NCI-H2196 treated with DMSO at 0.1 percent for 48 hours (cell line): Measurements from ENCODE around the gene PRKACA.

Experiments
- DNase-seq: peaks from one replicate; lab custom pipeline; 2025; ENCODE audit not compliant: unreplicated experiment; lab: John Stamatoyannopoulos, UW

The PRKACA gene

DNA sequence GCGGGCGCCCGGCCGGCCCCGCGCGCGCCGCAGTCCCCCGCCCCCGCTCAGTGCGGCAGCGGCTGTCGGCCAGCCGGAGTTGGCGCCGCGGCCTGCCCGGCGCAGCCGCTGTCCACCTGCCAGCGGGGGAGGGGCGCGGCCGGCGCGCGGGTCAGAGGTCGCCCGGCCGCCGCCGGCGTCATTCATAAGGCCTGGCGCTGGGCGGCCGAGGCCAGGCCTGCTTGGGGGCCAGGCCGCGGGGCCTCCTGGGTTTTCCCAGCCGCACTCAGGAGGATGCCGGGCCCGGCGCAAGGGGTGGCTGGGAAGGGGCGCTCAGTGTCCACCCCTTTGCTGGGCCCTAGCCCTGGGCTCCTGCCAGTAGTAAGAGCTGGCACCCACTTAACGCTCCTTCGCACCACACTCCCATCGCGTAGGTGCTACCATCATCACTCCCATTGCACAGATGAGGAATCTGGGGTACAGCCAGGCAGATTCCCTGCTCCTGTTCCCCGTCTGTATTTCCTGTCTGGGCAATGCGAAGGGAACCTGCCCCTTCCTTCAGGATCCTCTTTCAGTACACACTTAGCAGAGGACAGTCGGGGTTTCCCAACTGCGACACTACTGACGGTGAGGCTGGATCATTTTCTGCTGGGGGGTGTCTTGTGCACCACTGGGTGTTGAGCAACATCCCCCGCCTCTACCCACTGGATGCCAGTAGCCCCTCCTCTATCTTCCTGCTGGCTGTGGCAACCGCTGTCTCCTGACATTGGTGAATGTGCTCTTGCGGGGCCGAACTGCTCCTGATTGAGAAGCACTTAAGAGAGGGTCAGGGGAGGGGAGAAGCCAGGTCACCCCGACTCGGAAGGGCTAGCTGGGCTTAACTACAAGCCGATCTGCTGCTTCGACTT, 846 bp upstream of the PRKACA start:
- peak; percentile 80 for DNase-seq

DNA sequence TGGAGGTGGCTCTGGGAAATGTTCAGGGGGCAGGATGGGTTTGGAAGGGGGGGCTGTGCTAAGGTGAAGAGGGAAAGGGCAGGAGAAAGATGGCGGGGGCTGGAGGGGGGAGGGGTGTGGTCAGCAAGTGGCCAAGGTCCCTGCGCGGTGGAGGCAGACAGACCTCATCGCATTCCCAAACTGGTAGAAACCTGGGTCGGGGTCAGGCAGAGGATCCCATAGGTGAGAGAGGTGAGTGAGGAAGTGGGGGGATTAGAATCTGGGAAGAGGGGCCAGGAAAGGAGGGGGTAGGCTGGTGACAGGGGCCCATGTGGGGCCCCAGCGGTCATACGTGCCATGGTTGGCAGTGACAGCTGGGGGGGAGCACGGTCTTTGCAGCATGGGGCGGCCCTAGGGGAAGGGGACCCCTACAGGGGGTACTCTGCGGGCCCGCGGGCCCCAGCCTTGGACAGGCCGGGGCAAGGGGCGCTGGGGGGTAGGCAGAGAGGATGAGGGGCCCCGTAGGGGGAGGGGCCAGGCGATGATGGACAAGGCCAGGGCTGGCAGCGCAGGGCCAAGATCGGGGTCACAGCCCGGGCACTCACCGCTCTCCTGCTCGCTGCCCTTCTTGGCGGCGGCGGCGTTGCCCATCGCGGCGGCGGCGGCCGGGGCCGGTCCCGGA, 514 bp downstream of the PRKACA start:
- DNase-seq = no peak

DNA sequence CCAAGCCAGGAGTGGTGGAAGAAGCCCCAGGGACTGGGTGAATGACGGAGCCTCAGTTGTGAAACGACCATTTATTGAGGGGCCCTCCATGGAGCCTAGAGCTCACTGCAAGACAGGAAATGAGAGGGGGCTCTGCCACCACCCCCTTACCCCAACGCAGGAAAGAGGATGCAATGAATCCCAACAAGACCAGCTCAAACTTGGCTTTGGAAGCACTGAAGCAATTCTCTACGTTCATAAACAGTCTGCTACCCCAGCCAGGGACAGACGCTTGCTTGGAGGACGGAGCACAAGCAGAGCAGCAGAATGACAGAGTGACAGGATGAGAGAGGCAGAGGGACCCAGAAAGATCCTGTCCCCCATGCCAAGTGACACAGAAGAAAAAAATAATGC, 1.0 kb downstream of the PRKACA start:
- DNase-seq = no peak

DNA sequence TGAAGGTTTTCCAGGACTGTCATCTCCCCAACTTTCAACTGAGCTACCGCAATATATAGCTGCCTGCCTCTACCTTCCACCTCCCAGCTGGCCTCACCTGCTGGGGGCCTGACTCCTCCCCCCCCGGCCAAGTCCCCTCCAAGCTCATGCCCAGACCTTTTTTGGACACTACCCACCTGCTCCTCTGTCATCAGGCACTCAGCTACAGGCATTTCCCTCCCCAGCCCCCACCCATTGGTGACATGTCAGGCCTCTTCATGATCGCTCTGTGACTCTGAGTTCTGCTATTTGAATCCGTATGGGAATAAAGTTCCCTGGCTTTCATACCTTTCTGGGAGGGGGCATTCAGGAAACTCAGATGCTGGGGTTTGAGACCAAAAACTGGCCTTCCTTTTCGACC, 1.8 kb downstream of the PRKACA start:
- DNase-seq = no peak

DNA sequence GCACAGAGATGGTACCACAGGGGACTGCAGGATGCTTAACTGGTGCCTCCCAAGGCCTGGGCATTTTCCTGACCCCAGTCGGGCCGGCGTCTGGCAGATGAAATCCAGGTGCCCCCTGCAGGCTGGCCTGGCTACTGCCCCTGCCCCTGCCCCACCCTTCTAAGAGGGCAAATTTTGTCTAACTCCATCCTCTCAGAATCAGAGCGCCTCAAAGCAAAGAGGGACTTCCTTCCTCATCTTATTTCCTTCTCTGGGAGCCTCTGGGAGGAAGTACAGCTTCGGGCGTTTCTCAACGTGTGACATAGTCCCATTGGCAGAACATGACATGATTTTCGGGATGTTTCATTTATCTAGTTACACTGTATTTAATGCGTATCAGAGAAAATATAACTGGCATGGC, 2.7 kb downstream of the PRKACA start:
- no peak for DNase-seq

DNA sequence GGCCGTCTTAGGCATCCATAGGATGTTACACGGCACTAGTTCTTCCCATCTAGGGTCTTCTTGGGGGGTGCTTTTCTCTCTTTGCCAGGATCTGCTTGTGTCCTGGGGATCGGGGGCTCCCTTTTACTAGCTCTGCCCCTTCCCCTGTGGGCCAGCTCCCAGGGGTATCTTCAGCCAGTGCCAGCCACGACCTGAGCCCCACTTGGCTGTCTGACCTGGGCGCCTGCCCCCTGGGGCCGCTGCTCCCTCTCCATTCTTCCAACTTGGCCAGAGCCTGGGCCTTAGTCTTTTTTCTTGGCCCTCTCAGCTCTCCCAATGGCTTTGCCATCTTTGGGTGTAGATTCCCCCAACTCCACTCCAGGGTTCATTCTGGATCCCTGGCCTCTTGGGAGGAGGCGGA, 3.1 kb downstream of the PRKACA start:
- DNase-seq = no peak

DNA sequence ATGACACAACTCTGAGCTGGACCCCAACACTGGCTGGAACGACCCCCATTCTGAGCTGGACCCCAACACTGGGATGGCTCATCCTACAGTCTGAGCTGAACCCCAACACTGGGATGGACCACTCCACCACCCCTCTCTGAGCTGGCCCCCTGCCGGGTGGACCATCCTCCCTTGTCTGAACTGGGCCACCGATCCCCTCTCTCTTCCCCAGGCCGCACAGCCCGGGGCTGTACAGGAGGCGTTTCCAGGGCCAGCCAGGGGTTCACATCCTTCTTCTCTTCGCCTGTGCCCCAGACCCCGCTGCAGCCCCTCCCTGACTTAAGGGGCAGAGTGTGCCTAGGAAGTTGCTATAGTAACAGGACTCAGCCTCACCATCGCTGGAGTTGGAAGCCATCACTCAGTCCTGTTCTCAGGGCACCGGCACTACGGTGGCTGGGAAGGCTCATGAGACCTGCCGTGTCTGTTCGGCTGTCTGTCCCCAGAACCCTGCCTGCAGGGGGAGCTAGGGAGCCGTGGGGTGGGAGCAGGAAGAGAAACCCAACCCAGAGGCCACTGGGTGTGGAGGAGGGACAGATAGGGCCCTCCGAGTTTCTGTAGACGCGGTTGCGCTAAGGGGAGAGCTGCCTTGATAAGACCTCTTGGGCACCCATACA, 3.7 kb downstream of the PRKACA start:
- no peak for DNase-seq

DNA sequence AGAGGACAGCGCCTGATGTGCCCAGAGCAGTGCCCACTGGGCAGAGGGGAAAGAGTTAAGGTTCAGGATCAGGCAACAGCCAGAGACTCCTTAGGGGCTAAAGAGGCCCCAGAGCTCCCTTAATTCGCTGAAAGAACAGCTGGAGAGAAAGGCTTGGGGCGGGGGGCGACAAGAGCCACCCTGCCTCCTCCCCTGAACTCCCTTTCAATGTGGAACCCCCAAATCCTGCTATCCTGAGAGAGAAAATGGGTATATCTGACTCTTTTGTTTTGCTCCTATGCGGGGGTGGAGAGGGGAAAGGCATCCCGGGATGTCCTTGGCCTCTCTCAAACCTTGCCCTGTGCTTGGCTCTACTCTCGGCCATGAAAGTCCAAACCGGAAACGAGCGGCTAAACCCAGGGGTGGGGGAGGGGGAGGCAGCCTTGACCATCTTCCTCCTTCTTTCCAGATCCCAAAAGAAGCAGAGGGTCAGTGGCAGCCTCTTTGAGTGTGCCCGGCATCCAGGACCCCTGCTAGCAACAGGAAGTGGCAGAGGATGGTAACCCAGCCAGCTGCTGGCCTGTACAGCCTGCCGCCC, 4.7 kb downstream of the PRKACA start:
- no peak for DNase-seq

DNA sequence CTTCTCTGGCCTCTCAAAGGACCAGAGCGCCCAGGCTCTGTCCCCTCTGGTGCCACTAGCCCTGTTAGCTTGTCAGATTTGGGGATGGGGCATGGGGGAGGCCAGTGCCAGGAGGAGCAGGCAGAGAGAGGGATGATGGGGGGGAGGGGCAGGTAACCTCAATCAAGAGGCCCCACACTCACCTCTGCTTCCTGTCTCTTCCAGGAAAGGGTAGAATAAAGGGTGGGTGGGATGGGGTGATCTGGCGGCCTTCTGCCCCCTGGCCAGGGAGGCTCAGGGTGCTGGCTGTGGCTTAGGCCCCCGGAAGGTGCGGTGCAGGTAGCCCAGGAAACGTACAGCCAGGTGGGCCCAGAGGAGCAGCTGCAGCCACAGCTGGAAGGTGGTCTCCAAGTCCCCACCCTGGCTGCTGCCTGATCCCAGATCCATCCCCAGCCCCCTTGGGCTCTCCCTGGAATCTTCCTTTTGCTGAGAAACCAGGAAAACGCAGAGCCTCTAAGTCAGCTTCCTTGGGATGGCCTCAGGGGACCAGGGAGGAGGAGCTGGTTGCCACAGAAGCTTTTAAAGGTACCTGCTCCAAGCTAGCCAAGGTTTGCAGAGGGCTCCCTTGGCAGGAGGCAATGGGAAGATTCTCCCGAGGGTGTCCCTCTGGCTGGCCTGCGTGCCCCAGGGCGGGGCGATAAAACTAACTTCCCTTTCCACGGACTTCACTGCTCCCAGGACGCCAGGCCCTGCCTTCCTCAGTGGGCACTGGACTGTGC, 5.3 kb downstream of the PRKACA start:
- no peak for DNase-seq

DNA sequence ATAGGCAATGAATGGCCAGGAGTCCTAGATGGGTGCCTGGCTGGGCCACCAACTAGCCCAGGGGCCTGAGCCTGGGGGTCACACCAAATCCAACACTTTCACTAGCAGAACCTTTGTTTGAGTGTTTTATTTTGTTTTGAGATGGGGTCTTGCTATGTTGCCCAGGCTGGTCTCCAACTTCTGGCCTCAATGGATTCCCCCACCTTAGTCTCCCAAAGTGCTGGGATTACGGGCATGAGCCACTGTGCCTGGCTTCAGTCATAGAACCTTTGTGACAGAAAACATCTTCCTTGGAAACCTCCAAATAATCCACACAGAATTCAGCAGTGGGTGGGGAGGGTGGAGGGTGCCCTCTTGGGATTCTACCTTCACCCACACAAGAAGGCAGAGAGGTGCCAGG, 6.1 kb downstream of the PRKACA start:
- DNase-seq = no peak

DNA sequence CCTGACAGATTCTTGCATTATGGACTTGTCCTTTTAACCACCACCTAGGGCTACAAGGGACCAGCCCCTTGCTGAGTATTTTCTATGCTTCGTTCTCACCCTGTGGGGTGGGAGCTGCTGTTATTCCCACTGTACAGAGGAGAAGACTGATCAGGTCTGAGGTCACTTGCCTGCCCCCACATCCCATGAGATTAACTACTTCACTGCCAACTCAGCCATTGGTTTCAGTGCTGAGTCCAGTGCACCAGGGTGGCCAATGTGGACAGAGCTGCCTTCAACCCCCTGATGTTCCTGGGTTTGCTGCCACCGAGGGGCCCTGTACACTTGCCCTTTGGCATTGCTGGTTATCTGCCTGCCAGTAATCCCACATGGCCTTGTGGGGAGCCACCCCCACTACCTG, 6.9 kb downstream of the PRKACA start:
- DNase-seq = no peak

DNA sequence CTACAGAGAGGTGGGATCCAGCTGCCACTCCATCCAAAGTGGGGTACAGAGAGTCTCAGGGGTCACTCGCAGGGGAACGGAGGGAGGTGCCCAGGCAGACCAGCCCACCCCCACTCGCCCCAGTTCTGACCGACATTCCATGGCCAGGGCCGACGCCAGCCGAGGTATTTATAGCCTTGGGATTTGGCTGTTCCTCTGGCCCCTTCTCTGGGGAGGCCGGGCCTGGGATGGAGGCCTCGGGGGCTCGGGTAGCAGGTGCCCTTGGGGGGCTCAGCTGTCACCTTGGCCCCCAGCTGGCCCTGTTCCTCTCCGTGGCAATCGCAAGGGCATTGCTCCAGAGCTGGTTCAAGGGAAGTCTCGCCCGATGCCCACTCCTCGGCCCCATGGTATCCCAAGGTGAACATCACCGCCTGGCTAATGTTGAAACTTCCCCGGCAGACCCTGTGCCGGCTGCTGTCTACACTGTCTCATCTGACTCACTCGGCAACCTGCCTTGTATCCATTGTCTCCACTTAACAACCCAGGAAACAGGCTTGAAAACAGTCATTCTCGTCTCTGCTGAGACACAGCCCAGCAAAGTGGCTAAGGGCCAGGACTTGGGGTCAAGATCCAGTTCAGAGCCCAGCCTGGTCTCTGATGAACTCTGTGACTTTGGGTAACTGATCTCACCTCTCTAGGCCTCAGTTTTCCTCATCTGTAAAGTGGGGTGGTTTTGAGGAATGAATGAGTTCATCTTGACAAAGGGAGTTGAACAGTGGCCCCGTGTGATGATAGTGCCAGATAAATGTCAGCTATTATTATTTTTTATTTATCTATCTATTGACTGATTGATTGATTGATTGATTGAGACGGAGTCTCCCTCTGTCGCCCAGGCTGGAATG, 9.7 kb downstream of the PRKACA start:
- no peak for DNase-seq

DNA sequence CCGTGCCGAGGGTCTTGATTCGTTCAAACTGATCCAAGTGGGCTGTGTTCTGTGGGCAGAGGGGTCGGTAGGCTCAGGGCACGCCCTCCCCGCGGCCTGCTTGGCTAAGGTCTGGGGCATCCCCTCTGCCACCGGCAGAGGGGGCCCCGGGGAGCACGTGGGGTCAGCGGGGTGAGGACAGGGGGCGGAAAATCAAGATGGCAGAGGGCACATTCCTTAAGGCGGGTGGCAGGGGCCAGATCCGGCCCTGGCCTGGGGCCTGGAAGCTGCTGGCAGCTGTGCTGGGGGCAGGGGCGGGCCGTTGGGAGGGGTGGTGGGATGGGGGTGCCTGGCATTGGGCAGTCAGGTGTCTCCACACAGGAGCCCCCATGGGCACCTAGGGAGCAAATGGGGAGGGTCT, 10.7 kb downstream of the PRKACA start:
- no peak for DNase-seq

DNA sequence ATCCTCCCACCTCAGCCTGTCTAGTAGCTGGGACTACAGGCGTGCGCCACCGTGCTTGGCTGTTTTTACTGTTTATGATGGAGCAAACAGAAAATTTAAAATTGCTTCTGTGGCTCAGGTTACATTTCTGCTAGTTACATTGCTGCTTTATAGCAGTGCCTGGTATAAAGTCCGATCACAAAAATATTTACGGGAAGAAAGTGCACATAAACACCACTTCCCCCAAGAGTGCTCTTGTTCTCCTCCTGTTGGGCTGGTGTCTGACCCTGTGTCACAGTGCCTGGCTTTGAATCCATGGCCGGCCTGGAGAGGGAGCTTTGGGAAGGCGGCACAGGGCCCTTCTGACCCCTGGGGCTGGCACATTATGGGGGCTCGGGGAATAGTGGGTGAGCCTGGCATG, 11.9 kb downstream of the PRKACA start:
- DNase-seq = no peak

DNA sequence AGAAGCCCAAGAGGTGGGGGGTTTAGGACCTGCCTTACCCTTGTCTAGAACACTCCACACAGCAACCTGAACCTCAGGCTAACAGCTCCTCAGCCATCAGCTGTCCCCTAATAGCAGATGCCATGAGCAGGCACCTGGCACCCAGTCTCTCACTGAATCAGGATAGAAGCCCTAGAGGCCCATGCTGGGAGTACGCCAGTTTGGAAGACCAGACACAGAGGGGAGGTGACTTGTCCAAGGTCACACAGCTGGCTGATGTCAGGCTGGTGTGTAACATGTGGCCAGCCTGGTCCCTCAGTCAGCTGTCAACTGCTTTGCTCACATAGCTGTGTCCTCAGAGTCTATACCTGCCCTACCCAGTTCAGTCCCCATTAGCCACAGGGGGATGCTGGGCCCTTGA, 14.3 kb downstream of the PRKACA start:
- no peak for DNase-seq

DNA sequence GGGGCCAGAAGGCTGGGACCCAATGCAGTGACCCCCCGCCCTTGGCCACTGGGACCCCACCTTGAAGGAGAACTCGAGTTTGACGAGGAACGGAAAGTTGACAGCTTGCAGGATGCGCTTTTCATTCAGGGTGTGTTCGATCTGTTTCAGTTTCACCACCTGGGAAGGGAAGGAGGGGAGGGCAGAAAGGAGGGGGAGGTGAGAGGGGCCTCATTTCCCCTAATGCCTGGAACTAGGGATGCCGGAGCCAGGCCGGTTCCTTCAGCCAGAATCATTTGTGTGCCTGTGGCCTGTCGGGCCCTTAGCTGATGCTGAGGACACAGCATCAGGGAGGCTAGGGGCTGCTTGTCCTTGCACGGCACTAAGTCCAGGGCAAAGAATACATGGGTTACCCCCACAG, 14.8 kb downstream of the PRKACA start:
- DNase-seq = no peak

DNA sequence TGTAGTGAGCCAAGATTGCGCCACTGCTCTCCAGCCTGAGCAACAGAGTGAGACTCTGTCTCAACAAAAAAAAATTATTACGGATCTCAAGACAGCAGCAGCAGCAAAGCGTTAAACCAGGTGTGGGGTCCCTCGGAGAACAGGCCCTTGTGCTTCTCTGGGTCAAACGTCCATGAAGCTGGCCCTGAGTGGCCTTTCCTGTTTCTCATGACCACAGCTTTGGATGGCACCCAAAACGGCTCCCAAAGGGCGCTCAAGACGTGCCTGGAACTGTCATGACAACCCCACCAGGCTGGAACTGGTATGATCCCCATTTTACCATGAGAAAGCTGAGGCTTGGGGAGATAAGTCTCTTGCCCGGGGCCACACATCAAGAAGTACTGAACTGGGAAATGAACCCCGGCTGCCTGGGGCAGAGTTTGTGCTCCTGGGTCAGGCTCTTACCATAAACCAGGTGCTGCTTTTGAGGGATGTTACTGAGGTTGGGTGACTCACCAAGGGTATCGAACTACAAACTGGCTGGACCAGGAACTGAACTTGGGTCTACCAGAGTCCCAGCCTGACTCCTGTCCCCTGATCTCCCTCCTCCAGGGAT, 15.4 kb downstream of the PRKACA start:
- no peak for DNase-seq

DNA sequence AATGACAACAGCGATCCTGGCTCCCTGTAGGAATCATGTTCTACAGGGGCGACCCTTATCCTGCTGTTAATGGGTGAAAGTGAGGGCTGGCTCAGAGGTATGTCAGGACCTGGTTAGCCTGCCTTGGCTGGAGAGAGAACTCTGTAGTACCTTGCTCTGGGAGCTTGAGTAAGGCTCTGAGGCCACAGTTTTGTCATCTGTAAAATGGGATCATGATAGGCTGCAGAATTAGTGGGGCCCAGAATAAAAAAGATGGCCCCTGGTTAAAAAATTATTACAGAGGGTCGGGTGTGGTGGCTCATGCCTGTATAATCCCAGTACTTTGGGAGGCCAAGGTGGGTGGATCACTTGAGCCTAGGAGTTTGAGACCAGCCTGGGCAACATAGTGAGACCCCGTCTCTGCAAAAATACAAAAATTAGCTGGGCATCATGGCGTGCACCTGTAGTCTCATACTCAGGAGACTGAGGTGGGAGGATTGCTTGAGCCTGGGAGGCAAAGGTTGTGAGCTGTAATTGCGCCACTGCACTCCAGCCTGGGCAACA, 16.5 kb downstream of the PRKACA start:
- DNase-seq = no peak

DNA sequence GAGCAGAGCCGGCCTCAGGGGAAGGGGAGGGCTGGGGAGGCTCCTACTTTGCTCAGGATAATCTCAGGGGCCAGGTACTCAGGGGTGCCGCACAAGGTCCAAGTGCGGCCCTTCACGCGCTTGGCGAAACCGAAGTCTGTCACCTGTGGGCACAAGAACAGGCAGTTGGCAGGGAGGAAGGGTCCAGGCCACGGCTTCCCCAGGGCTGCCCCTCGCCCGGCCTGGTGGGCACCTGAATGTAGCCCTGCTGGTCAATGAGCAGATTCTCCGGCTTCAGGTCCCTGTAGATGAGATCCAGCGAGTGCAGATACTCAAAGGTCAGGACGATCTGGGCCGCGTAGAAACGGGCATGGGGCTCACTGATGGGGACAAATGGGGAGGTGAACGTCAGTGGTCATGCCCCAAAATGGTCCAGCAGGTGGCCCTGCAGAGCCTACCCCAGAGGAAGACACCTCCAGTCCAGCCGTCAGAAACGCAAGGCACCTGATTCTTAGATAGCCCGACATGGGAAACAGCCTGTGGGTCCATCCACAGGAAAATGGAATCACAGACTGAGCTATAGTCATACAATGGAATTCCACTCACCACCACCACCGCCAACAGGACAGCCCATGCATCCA, 19.9 kb downstream of the PRKACA start:
- DNase-seq = no peak
